ENCODE measurements around the gene ERC2.

DNA sequence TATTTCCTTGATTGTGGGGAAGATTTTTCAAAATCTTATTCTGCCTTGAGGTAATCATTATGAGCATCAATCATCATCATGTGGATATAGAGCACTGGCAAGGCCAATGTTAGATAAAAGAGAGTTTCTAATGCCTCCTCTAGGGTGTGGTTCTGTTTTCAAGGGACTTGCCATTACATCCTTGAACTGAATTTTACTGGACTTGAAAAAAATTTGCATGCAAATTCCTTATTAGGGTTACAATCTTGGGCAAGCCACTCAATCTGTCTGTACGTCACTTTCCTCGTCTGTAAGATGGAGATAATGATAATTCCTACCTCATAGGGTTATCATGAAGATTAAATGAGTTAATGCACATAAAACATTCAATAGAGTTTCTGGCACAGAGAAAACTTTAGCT is 825.0 kb downstream of the ERC2 start:
- TF ChIP-seq ZNF610 (tag by site-specific recombination; IDR thresholded peaks at IDR 0.05; ENCODE audit: borderline replicate concordance) (no peak), ZFP41 (tag by site-specific recombination; IDR thresholded peaks at IDR 0.05; ENCODE audit: borderline replicate concordance) (no peak)
- TF ChIP-seq, protein P1, sequence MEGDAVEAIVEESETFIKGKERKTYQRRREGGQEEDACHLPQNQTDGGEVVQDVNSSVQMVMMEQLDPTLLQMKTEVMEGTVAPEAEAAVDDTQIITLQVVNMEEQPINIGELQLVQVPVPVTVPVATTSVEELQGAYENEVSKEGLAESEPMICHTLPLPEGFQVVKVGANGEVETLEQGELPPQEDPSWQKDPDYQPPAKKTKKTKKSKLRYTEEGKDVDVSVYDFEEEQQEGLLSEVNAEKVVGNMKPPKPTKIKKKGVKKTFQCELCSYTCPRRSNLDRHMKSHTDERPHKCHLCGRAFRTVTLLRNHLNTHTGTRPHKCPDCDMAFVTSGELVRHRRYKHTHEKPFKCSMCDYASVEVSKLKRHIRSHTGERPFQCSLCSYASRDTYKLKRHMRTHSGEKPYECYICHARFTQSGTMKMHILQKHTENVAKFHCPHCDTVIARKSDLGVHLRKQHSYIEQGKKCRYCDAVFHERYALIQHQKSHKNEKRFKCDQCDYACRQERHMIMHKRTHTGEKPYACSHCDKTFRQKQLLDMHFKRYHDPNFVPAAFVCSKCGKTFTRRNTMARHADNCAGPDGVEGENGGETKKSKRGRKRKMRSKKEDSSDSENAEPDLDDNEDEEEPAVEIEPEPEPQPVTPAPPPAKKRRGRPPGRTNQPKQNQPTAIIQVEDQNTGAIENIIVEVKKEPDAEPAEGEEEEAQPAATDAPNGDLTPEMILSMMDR (tag by site-specific recombination; IDR thresholded peaks at IDR 0.05), result no peak
- TF ChIP-seq, protein P2, sequence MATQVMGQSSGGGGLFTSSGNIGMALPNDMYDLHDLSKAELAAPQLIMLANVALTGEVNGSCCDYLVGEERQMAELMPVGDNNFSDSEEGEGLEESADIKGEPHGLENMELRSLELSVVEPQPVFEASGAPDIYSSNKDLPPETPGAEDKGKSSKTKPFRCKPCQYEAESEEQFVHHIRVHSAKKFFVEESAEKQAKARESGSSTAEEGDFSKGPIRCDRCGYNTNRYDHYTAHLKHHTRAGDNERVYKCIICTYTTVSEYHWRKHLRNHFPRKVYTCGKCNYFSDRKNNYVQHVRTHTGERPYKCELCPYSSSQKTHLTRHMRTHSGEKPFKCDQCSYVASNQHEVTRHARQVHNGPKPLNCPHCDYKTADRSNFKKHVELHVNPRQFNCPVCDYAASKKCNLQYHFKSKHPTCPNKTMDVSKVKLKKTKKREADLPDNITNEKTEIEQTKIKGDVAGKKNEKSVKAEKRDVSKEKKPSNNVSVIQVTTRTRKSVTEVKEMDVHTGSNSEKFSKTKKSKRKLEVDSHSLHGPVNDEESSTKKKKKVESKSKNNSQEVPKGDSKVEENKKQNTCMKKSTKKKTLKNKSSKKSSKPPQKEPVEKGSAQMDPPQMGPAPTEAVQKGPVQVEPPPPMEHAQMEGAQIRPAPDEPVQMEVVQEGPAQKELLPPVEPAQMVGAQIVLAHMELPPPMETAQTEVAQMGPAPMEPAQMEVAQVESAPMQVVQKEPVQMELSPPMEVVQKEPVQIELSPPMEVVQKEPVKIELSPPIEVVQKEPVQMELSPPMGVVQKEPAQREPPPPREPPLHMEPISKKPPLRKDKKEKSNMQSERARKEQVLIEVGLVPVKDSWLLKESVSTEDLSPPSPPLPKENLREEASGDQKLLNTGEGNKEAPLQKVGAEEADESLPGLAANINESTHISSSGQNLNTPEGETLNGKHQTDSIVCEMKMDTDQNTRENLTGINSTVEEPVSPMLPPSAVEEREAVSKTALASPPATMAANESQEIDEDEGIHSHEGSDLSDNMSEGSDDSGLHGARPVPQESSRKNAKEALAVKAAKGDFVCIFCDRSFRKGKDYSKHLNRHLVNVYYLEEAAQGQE (tag by site-specific recombination; IDR thresholded peaks at IDR 0.05), result no peak

Measured in HEK293 (cell line).